SU-DHL-6 (cell line): ENCODE measurements around the gene GRAMD1B.
"Not testable (repeated sequence)": the region's sequence is repeated elsewhere in the genome, so short reads cannot be mapped to it uniquely, and the experiment has no call there.

Source experiments
- EZH2phosphoT487 ChIP-seq: fragments of 200-600 bp; sonication (generic), shearing (Covaris generic); conservative IDR thresholded peaks from 2 replicates; pipeline ENCODE4 v1.6.1; 2018; ENCODE audit warnings: mild to moderate bottlenecking, antibody characterized with exemption, low read length, moderate library complexity, mixed read lengths
- TF ChIP-seq, protein P1 (sequence below): fragments of 200-600 bp; sonication (generic); IDR thresholded peaks from one replicate; pipeline ENCODE4 v1.5.1; 2017; ENCODE audit warnings: antibody characterized with exemption, mild to moderate bottlenecking, low read length, moderate library complexity; ENCODE audit not compliant: insufficient read depth, poor library complexity, severe bottlenecking

DNA sequence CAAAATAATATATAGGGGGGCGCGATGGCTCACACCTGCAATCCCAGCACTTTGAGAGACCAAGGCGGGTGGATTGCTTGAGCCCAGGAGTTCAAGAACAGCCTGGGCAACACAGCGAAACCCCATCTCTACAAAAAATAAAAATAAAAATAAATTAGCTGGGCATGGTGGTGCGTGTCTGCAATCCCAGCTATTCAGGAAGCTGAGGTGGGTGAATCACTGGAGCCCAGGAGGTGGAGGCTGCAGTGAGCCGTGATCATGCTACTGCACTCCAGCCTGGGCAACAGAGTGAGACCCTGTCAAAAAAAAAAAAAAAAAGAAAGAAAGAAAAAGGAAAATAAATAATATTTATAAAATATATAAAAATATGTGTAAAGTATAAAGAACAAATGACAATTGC, 90.4 kb downstream of the GRAMD1B start:
- TF ChIP-seq, protein P1, sequence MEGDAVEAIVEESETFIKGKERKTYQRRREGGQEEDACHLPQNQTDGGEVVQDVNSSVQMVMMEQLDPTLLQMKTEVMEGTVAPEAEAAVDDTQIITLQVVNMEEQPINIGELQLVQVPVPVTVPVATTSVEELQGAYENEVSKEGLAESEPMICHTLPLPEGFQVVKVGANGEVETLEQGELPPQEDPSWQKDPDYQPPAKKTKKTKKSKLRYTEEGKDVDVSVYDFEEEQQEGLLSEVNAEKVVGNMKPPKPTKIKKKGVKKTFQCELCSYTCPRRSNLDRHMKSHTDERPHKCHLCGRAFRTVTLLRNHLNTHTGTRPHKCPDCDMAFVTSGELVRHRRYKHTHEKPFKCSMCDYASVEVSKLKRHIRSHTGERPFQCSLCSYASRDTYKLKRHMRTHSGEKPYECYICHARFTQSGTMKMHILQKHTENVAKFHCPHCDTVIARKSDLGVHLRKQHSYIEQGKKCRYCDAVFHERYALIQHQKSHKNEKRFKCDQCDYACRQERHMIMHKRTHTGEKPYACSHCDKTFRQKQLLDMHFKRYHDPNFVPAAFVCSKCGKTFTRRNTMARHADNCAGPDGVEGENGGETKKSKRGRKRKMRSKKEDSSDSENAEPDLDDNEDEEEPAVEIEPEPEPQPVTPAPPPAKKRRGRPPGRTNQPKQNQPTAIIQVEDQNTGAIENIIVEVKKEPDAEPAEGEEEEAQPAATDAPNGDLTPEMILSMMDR, result not testable (repeated sequence)
- TF ChIP-seq EZH2phosphoT487, result not testable (repeated sequence)
